ENCODE data around the gene SFTPD.

- TF ChIP-seq GABPA (IDR thresholded peaks at IDR 0.05; ENCODE audit: low read depth) = no peak
- no peak for TF ChIP-seq NRF1 (IDR thresholded peaks at IDR 0.05; ENCODE audit: low read depth, low read length)
- TF ChIP-seq CTCF (IDR thresholded peaks at IDR 0.05) = no peak
- no peak for TF ChIP-seq EP300 (IDR thresholded peaks at IDR 0.05; ENCODE audit: borderline replicate concordance in 1 of 2, low read depth in 1 of 2, low read length in 1 of 2)
- TF ChIP-seq RFX5 (IDR thresholded peaks at IDR 0.05; ENCODE audit: low read length) = no peak
- TF ChIP-seq RAD21 (IDR thresholded peaks at IDR 0.05; ENCODE audit: low read length) = no peak
Observed at GRCh38 chr10:79939969-79940368, 8.9 kb downstream of the SFTPD start.
